HL-60 (cell line): ENCODE results near the gene SNRNP70.

Experiments used
- DNase-seq, 2 experiments: peaks; one replicate each; pipeline ENCODE4 v3.0.0-alpha.2; 2010 to 2020; ENCODE audit warnings: low read depth in 1 of 2, low spot score in 1 of 2
- H3K27ac ChIP-seq: fragments of 250-450 bp; sonication (Bioruptor Pico); replicated peaks from 2 replicates; pipeline ENCODE4 v1.5.1; 2020; ENCODE audit warnings: mild to moderate bottlenecking, moderate library complexity
- H3K27me3 ChIP-seq: fragments of 250-450 bp; sonication (Bioruptor Pico); 2 replicates; pipeline ENCODE4 v1.5.1; 2021; ENCODE audit warnings: mild to moderate bottlenecking, moderate library complexity; ENCODE audit not compliant: insufficient read depth, poor library complexity, severe bottlenecking
- H3K4me3 ChIP-seq: replicated peaks from 2 replicates; pipeline ENCODE4 v1.5.1; 2011; ENCODE audit warnings: mild to moderate bottlenecking, control low read depth, low read length; ENCODE audit not compliant: insufficient read depth
- CTCF ChIP-seq: IDR thresholded peaks from one replicate; pipeline ENCODE4 v1.5.1; 2011; ENCODE audit warnings: low read length, control low read depth, inconsistent platforms; ENCODE audit not compliant: insufficient read depth
- GABPA ChIP-seq: IDR thresholded peaks from 2 replicates; pipeline ENCODE4 v1.6.1; 2012; ENCODE audit warnings: low read depth
- POLR2AphosphoS5 ChIP-seq: IDR thresholded peaks from 2 replicates; pipeline ENCODE4 v1.6.1; 2012; ENCODE audit warnings: low read depth
- REST ChIP-seq: IDR thresholded peaks from 2 replicates; pipeline ENCODE4 v1.6.1; 2012; ENCODE audit warnings: low read depth; ENCODE audit not compliant: insufficient replicate concordance
- SPI1 ChIP-seq: IDR thresholded peaks from 2 replicates; pipeline ENCODE4 v1.6.1; 2012; ENCODE audit warnings: low read depth, mild to moderate bottlenecking, borderline replicate concordance

Gene SNRNP70

GRCh38 chr19:49135686-49136085, 50.4 kb downstream of the SNRNP70 start:
- Histone ChIP-seq H3K27me3 (no peaks in the 10 kb centered on the region), H3K27ac (no peak overlapping the region), H3K4me3 (no peak overlapping the region)
- DNase-seq = no peak
- TF ChIP-seq SPI1 (no peak), POLR2AphosphoS5 (no peak), REST (no peak), CTCF (no peak), GABPA (no peak)

- Histone ChIP-seq H3K27me3 (no peaks in the 10 kb centered on the region), H3K4me3 (no peak overlapping the region), H3K27ac (no peak overlapping the region)
- TF ChIP-seq GABPA (no peak), POLR2AphosphoS5 (no peak), SPI1 (no peak; the same call in 1 of the 2 replicates), REST (no peak), CTCF (no peak)
- DNase-seq = no peak
Observed at GRCh38 chr19:49136771-49137171, 51.5 kb downstream of the SNRNP70 start.

- no peak overlapping the region for H3K4me3 ChIP-seq
- no peaks in the 10 kb centered on the region for H3K27me3 ChIP-seq
- no peak for DNase-seq
- no peak overlapping the region for H3K27ac ChIP-seq
- TF ChIP-seq SPI1 = no peak
- TF ChIP-seq CTCF = no peak
- no peak for TF ChIP-seq REST
- TF ChIP-seq POLR2AphosphoS5 = no peak
- TF ChIP-seq GABPA = no peak
Observed at GRCh38 chr19:49140951-49141350, 55.7 kb downstream of the SNRNP70 start.
